Right lobe of liver (tissue), 4 donors: ENCODE results near the gene SLC48A1.

Experiments used
- CTCF ChIP-seq, 4 donors: fragments of 200-600 bp in 3 of 4; fragments of 450-650 bp in 1 of 4; IDR thresholded peaks; one replicate each; pipeline versions ENCODE4 v1.5.1 to v1.8.0; 2016 to 2022; ENCODE audit warnings: antibody characterized with exemption in 4 of 4, mild to moderate bottlenecking in 2 of 4
- POLR2A ChIP-seq: fragments of 450-650 bp; IDR thresholded peaks from one replicate; pipeline ENCODE4 v1.6.1; 2017; ENCODE audit warnings: antibody characterized with exemption, mild to moderate bottlenecking
- donor health status: DM: no; HTN: no; CAD: no.
- donor health status: DM: no; HTN: no; CAD: no.
- donor health status: DM: no; HTN: yes; CAD: no.

DNA sequence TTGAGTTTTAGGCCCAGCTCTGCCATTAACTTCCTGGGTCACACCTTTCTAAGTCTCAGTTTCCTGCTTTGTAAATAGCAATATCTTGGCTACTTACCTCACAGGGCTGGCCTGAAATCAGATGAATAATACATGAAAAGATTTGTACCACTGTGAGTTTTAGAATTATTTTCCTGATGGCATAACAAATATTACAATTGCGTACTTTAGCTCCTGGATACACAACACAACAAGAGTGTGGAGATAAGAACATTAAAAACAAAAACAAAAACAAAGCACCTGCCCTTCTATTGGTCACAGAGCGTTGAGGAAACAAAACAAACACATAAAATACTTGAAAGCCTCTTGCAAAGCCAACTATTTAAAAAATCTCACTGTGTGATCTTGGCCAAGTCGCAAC lies 51.6 kb downstream of the SLC48A1 start:
- no peak for TF ChIP-seq CTCF (IDR thresholded peaks at IDR 0.05)
- no peak for TF ChIP-seq POLR2A
